GM19463 (cell line): ENCODE results near the gene TAB3.

Source experiments
- ATAC-seq: cut with Tn5 transposase; IDR thresholded peaks from one replicate; pipeline ENCODE4 v1.9.1; 2021; ENCODE audit warnings: mild to moderate bottlenecking, moderate library complexity; ENCODE audit not compliant: unreplicated experiment

TAB3 gene

DNA sequence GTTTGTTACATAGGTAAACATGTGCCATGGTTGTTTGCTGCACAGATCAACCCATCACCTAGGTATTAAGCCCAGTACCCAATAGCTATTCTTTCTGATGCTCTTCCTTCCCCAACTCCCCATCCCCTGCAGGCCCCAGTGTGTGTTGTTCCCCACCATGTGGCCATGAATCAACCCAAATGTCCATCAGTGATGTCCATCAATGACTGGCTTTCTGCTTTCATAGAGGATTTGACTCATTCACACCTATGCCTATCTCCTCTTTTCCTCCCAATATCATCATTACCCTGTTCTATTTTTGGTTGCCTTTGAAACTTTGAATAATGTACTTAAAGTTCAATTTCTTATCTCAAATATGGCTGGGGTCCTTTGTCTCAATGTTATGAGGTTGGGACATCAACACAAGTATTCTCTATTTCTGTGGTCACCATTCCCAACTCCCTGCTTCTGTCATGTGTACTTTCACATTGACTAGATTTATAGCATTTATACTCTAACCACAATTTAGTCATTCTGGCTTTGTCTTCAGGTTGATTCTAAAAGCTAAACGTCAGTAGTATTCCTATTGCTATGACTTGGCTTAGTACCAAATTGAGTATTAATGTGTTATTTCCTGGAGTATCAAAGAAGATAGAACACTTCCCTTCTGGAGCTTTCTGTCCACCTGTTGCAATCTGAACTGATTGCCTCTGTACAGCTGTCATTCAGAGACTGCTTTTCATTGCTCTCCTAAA, 107.2 kb downstream of the TAB3 start:
- no peak for ATAC-seq

DNA sequence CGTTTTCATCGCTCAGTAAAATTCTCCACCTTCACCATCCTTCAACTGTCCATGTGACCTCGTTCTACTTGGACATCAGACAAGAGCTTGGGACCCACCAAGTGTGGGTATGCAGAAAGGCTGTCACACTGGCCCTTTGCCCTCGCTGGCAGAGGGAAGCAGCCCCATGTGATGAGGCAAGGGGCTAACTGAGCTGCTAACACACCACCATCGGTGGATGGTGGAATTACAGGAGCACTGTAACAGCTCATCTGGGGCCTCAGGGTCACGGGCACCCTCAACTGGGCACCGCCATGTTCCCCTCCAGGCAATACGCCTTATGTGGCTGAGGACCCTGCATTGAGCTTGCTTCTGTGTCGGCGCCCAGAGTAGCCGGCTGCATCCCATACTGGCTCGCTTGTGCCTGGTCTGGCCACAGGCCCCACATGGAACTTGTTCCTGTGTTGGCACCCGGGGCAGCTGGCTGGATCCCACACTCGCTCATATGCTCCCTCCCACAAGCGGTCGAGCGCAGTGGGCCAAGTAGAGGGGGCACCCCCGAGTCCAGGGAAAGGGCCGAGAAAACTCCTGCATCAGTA, 109.5 kb downstream of the TAB3 start:
- ATAC-seq = no peak

DNA sequence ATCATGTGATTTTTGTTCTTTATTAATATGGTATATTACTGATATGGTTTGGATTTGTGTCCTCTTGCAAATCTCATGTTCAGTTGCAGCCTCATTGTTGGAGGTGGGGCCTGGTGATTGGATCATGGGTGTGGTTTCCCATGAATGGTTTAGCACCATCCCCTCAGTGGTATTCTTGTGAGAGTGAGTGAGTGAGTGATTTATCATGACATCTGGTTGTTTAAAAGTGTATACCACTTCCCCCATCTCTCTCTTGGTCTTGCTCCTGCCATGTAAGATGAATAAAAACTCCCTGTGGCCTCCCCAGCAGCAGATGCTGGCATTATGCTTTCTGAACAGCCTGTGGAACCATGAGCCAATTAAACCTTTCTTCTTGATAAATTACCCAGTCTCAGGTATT, 111.5 kb downstream of the TAB3 start:
- no peak for ATAC-seq
